Neural crest cell (in vitro differentiated cells): Measurements from ENCODE around the gene CDKAL1. TPM values are rescaled to one million over a fixed set of nuclear protein-coding genes. Genes with fewer than 3 reads are reported as not detected.

Experiments
- DNase-seq: peaks from one replicate; pipeline ENCODE4 v3.0.0; 2021; ENCODE audit warnings: low read depth, mixed read lengths, low spot score
- H3K27ac Mint-ChIP-seq: one replicate; pipeline ENCODE4 v1.8.0; 2021; ENCODE audit warnings: mild to moderate bottlenecking, mixed read lengths; ENCODE audit not compliant: unreplicated experiment
- H3K27me3 Mint-ChIP-seq: 2 replicates; pipeline ENCODE4 v1.8.0; 2021; ENCODE audit warnings: low read depth, mild to moderate bottlenecking, mixed read lengths
- H3K36me3 Mint-ChIP-seq: 2 replicates; pipeline ENCODE4 v1.8.0; 2021; ENCODE audit warnings: low read depth, mild to moderate bottlenecking, mixed read lengths
- H3K4me1 Mint-ChIP-seq: 2 replicates; pipeline ENCODE4 v1.8.0; 2021; ENCODE audit warnings: mixed read lengths
- H3K4me3 Mint-ChIP-seq: one replicate; pipeline ENCODE4 v1.8.0; 2021; ENCODE audit warnings: mild to moderate bottlenecking, mixed read lengths
- H3K9me3 Mint-ChIP-seq: 2 replicates; pipeline ENCODE4 v1.8.0; 2021; ENCODE audit warnings: mixed read lengths
- CTCF ChIP-seq: fragments of 200-600 bp; sonication (generic); conservative IDR thresholded peaks from 2 replicates; pipeline ENCODE4 v1.5.0; 2021; ENCODE audit warnings: antibody characterized with exemption, mild to moderate bottlenecking
- total RNA-seq: library from RNA; stranded (reverse); gene quantifications from 2 replicates; pipeline ENCODE4 v1.2.1, GENCODE V29; 2021

CDKAL1 gene
- total RNA-seq, 1 donor from 2014 or later = 25.4 TPM

- Mint-ChIP-seq H3K4me1 (peaks cover 47% of the 10 kb centered on the region), H3K9me3 (peaks cover 5% of the 10 kb centered on the region), H3K27ac (peak overlapping the region; percentile 70), H3K36me3 (peaks cover 4% of the 10 kb centered on the region), H3K4me3 (no peak overlapping the region), H3K27me3 (no peaks in the 10 kb centered on the region)
- TF ChIP-seq CTCF = no peak
- no peak for DNase-seq
Measured at GRCh38 chr6:21098744-21099143, 564.5 kb downstream of the CDKAL1 start.

- no peak for TF ChIP-seq CTCF
- Mint-ChIP-seq H3K4me1 (peaks cover 47% of the 10 kb centered on the region), H3K9me3 (peaks cover 5% of the 10 kb centered on the region), H3K27me3 (no peaks in the 10 kb centered on the region), H3K4me3 (peak overlapping the region; percentile 0), H3K27ac (no peak overlapping the region), H3K36me3 (peaks cover 4% of the 10 kb centered on the region)
- no peak for DNase-seq
Measured at GRCh38 chr6:21099338-21100314, 565.4 kb downstream of the CDKAL1 start.

GRCh38 chr6:21100991-21101390, 566.7 kb downstream of the CDKAL1 start:
- no peaks in the 10 kb centered on the region for H3K27me3 Mint-ChIP-seq
- DNase-seq = no peak
- H3K4me3 Mint-ChIP-seq = no peak overlapping the region
- peaks cover 47% of the 10 kb centered on the region for H3K4me1 Mint-ChIP-seq
- peaks cover 4% of the 10 kb centered on the region for H3K36me3 Mint-ChIP-seq
- no peak overlapping the region for H3K27ac Mint-ChIP-seq
- TF ChIP-seq CTCF = no peak
- peaks cover 5% of the 10 kb centered on the region for H3K9me3 Mint-ChIP-seq

- DNase-seq = no peak
- peak overlapping the region; percentile 6 for H3K27ac Mint-ChIP-seq
- H3K4me1 Mint-ChIP-seq = peaks cover 47% of the 10 kb centered on the region
- peaks cover 7% of the 10 kb centered on the region for H3K9me3 Mint-ChIP-seq
- no peak for TF ChIP-seq CTCF
- H3K4me3 Mint-ChIP-seq = no peak overlapping the region
- H3K36me3 Mint-ChIP-seq = peaks cover 6% of the 10 kb centered on the region
- H3K27me3 Mint-ChIP-seq = no peaks in the 10 kb centered on the region
Measured at GRCh38 chr6:21101694-21102093, 567.4 kb downstream of the CDKAL1 start.

GRCh38 chr6:21102201-21102600, 567.9 kb downstream of the CDKAL1 start:
- H3K4me1 Mint-ChIP-seq = peaks cover 47% of the 10 kb centered on the region
- H3K4me3 Mint-ChIP-seq = no peak overlapping the region
- no peaks in the 10 kb centered on the region for H3K27me3 Mint-ChIP-seq
- peaks cover 7% of the 10 kb centered on the region for H3K9me3 Mint-ChIP-seq
- no peak for DNase-seq
- H3K36me3 Mint-ChIP-seq = peaks cover 6% of the 10 kb centered on the region
- TF ChIP-seq CTCF = no peak
- no peak overlapping the region for H3K27ac Mint-ChIP-seq
